HG03103 (cell line): ENCODE data around the gene SESN2.

Experiments
- ATAC-seq: cut with Tn5 transposase; IDR thresholded peaks from one replicate; pipeline ENCODE4 v1.9.1; 2021; ENCODE audit warnings: low read depth; ENCODE audit not compliant: unreplicated experiment

SESN2 gene

DNA sequence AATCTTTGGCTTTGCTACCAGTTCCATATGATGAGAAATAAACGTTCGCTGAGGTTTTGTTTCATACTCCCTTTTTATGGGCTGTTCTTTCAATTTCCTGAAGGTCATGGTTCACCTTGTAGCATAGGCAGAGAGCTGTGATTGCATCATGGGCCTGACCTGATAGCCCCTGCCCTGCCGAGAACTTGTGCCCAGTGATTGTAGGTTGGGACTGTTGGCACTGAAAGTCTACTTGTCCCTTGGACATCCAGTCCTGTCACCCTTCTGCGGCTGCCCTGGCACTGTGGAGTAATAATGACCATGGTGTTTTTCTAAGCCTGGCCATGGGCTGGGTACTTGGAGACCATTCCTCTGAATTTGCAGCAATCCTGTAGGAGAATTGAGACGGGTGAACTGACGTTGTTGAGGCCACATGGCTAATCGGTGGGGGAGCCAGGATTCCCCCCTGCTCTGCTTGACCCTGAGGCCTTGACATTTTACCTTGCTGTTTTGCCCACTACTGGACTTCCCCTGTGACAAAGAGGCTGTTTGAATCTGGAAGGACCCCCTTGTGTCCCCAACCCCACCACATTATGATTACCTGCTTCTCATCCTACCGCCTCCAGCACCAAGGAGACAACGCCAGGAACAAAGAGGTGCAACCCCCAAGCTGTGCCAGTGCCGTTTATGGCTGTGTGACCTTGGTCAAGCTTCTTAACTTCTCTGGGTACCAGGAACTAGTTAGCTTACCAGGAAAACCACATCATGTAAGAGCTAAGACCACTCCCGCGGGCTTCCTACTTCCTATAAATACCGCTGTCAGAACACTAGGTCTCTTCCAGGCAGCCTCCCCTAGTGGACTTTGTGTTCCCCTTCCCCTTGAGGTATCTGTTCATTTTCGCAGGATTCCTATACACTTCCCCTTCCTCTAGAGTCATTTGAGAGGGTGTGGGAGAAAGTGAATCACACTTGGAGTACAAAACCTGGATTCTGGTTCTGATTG, 23.4 kb downstream of the SESN2 start:
- no peak for ATAC-seq

DNA sequence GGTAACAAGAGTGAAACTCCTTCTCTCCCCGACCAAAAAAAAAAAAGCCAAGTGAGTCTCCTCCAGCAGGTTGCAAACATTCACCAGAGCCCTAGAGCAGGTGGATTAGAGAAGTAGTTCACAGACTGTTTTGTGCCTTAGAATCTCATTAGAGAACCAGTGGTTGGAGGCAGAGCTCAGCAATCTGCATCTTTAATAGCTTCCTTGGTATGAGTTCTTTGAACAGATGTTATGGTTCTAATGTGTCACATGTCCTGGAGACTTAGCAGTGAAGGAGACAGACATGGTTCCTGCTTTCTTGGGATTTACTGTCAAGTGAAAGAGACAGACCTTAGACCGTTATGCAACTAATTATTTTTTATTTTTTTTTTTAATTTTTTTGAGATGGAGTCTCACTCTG, 26.8 kb downstream of the SESN2 start:
- no peak for ATAC-seq

DNA sequence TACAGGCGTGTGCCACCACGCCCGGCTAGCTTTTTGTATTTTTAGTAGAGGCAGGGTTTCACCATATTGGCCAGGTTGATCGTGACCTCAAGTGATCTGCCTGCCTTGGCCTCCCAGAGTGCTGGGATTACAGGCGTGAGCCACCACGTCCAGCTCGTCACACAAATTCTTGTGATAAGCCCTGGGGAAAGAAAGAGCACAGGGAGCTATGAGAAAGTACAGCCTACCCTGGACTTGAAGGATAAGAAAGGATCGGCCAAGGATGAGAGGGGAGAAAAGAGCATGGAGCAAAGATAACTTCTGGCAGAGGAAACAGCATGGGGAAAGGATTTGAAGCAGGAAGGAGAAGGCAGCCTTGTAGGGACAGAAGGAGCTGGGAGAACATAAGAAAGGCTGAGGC, 29.2 kb downstream of the SESN2 start:
- no peak for ATAC-seq

DNA sequence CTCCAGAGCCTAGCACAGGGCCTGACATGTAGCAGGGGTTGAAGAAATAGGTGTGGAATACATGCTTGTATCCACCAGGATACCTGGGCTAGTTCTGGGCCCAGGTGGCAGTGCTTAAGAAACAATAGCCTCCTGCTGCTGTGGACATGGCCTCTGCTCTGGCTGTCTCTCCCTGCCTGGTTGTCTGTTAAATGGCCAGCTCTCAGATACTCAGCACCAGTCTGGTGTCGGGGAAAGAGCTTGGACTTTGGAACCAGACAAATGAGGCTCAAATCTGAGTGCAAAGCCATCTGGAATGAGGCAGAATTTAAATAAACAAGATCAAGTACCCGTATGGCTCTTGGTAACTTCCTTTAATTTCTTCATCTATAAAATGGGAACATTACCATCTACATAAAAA, 31.5 kb downstream of the SESN2 start:
- no peak for ATAC-seq

DNA sequence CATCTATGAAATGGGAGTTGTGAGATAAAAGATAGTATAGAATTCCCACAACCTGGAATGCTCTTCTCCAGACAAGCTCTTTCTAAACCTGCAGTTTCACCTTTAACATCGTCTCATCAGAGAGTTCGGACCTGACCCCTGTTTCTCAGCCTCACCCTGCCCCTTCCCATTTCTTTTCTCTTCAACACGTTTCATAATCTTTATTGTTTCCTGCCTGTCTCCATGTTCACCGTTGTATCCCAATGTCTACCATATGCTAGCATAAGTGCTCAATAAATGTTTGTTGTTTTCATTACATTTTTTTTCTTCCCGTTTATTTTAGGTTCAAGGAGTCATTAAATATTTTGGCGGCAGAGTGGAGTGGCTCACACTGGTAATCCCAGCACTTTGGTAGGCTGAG, 32.4 kb downstream of the SESN2 start:
- no peak for ATAC-seq

DNA sequence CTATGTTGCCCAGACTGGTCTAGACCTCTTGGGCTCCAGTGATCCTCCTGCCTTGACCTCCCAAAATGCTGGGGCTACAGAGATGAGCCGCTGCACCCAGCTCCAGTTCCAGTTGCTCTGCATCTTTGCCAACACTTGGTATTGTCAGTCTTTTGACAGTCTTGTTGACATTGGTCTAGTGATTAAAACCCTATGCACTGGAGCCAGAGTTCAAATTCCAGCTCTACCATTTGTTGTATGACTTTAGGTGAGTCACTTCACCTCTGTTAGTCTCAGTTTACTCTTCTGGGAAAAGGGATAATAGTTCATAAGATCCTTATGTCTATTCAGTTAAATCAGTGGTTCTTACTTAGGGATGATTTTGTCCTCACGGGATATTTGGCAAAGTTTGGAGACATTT, 36.6 kb downstream of the SESN2 start:
- ATAC-seq: no peak

DNA sequence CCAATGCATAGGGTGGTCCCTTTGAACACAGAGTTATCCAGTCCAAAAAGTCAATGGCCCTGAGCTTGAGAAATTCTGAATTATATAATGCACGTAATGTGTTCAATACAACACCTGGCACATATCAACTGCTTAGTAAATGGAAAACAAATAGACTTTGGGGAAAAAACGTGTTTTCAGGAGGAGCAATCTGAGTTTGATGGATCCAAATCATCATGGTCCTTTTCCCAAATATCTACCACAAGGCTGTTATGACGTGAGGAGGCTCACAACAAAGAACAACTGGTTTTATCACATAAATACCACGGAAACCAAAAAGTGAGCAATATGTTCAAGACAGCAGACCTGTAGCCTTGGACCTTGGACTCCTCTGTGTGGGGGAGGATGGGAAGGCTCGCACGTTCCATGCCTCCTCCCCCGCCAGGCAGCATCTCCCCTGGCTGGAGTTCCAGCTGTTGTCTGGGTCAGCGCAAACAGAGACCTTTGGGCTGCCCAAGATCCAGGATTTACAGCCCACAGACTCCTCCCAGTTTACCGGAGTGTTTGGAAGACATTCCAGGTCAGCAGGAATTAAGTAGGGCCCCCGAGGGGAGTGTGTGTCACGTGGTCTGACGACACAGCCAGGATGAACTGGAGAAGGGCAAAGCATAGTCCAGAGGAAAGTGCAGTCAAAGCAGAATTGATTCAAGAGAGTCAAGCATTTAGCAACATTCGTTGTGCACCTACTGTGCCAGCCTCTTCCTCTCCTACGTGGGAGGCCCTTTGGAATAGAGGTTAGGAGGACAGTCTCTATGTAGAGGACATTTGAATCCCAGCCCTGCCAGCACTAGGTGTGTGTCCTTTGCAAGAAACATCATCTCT, 37.3 kb downstream of the SESN2 start:
- ATAC-seq: no peak

DNA sequence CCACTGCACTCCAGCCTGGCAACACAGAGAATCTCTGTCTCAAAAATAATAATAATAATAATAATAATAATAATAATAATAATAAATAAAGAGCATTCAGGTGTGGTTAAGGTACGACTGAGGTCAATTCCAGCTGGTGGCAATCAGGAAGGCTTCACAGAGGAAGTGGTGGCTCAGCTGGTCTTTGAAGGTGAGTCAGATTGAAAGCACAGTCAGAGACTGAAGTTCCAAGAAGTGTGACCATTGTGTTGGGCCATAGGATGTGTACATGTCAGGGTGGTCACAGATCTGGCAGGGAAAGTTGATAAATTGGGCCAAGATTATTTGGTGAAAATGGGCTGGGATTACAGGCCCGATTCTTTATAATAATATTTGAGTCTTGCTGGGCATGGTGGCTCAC, 38.5 kb downstream of the SESN2 start:
- no peak for ATAC-seq

DNA sequence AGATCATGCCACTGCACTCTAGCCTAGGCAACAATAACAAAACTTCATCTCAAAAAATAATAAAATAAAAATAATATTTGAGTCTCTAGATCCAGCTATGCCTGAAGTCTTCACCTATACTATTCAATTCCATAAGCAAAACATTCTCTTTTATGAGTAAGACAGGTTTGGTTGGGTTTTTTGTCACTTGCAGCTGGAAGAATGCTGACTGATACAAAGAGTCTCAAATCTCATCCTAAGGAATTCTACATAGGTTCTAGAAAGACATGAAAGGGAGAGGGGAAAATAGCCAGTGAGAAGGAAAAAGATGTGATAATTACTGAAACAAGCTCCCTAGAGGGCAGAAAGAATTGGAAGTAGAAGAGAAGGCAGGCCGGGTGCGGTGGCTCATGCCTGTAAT, 39.1 kb downstream of the SESN2 start:
- ATAC-seq: no peak

DNA sequence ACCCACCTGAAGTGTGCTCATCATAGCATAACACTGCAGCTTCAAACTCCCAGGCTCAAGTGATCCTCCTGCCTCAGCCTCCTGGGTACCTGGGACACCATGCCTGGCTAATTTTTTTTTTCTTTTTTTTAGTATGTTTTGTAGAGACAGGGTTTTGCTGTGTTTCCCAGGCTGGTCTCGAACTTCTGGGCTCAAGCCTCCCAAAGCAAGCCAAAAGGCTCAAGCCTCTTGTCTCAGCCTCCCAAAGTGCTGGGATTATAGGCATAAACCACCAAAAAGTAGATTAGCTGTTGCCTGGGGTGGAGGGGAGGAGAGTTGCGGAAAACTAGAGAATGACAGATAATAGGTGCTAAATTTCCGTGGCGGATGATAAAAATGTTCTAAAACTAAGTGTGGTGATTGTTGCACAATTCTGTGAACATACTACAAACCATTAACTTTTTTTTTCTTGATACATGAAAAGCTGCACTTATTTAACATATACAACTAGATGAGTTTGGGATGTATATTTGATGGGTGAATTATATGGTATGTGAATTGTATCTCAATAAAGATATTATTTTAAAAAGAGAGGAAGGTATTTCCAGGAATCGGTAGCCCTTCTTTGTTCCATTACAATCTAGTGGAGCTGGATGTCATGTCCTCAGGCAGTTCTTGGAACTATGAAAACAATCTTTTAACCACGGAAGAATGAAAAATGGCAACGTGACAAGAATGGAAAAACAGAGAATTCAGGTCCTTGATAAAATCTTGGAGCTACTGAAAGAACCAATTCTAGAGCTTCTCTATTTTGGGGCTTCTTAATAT, 42.3 kb downstream of the SESN2 start:
- ATAC-seq: no peak

DNA sequence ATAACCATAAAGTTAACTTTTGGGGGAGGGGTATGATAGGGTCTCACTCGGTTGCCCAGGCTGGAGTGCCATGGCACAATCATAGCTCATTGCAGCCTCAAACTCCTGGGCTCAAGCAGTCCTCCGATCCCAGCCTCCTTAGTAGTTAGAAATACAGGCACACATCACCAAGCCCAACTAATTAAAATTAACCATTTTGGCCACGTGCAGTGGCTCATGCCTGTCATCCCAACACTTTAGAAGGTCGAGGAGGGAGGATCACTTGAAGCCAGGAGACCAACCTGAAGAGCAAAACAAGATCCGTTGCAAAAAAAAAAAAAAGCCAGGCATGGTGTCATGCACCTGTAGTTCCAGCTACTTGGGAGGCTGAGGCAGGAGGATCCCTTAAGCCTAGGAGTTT, 42.9 kb downstream of the SESN2 start:
- no peak for ATAC-seq

DNA sequence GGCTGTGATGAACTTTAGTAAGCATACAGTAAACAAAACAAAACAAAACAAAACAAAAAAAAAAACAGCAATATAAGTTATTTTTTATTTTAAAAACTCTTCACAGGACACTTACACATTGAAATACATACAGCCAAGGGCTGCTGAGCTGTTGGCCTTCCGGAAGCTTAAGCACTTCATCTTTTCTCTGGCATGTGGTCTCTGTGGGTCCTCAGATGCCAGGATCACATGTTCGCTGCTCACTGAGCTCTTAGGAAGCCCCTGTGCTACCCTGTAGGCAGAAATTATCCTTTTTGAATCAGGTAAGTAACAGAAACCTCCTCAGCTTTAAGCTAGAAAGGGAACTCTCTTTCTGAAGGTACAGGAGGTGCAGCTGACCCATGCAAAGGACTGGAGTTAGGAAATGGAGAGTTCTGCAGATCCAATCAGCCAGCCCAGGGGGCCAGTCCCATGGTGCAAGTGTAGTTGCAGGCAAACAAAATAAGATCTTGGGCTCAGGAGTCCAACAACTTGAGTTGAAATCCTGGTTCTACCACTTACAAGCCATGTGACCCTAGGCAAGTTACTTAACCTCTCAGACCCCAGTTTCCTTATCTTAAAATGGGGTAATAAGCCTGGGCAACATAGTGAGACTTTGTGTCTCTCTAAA, 47.1 kb downstream of the SESN2 start:
- no peak for ATAC-seq

DNA sequence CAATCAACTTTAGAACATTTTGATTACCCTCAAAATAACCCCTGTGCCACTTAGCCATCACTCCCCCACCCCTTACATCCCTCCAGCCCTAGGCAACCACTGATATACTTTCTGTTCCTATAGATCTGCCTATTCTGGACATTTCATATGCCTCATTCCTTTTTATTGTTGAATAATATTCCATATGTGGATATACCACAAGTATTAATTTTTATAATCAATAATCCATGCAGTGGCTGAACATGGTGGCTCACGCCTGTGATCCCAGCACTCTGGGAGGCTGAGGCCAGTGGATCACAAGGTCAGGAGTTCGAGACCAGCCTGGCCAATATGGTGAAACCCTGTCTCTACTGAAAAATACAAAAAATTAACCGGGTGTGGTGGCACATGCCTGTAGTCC, 49.4 kb downstream of the SESN2 start:
- no peak for ATAC-seq

DNA sequence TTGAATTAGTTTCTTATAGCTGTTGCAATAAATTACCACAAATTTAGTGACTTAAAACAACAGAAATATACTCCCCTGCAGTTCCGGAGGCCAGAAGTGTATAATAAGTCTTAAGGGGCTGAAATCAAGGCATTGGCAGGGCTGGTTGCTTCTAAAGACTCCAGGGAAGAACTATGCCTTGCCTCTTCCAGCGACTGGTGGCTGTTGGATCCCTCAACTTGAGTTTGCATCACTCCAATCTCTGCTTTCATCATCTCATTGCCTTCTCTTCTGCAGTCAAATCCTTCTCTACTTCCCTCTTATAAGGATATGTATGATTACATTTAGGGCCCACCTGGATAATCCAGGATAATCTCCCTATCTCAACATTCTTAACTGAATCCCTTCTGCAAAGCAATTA, 50.4 kb downstream of the SESN2 start:
- ATAC-seq: no peak

DNA sequence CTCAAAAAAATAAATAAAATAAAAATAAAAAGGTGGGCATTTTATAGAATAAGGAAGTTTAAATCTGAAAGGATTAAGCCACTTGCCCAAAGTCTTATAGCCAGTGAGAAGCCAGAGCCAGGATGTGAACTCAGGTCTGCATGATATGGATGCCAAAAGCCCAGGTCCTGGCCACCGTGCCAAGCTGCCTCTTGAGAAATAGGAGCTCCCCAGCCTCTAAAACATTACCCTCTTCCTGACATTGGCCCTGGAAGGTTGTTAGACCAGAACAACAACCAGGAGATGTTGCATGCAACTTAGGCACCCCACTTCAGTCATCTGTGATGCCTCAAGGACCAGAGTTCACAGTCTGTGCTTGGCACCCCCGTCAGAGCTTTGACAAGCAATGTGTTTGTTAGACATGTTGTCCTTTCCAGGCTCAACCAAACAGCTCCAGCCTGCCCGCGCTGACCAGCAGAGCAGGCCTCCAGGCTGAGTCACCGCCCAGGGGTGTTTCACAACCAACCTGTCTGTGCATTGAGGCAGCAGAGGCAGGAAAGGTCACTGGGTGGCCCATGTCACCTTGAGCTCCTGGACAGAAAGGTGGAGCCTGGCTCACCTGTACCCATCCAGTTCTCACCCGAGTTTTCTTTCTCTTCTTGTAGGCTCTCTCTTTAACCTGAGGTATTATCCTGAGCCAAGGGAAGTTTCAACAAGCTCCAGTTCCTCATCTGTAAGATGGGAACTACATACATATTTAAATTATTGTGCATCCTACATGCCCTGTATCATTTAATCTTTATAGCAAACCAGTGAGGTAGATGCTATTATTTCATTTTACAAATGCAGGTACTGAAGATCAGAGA, 54.6 kb downstream of the SESN2 start:
- ATAC-seq: no peak

DNA sequence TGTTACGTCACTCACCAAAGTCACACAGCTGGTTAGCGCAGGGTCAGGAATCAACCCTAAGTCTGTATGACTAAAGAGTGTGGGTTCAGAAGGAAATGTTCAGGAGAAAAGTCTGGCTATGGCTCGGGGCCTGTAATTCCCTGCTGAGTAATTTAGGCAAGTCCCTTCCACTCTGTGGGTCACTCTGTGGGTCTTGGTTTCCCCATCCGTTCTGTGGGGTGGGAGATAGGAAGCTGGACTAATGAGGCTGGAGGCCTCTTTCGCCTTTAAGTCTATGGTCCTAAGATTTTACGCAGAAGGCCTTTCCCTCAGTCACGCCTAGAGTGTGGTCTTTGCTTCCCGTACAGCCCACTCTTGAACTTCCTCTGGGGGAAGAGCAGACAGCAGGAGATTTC, 55.2 kb downstream of the SESN2 start:
- no peak for ATAC-seq

DNA sequence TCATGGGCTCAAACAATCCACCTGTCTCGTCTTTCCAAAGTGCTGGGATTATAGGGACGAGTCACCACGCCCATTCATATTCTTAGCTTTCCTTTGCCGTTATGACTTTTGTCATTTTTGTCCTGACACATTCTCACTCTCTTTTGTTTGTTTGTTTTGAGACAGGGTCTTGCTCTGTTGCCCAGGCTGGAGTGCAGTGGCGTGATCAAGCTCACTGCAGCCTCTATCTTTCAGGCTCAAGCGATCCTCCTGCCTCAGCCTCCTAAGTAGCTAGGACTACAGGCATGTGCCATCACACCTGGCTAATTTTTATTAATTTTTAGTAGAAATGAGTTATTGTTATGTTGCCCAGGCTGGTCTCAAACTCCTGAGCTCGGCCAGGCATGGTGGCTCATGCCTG, 57.7 kb downstream of the SESN2 start:
- no peak for ATAC-seq

DNA sequence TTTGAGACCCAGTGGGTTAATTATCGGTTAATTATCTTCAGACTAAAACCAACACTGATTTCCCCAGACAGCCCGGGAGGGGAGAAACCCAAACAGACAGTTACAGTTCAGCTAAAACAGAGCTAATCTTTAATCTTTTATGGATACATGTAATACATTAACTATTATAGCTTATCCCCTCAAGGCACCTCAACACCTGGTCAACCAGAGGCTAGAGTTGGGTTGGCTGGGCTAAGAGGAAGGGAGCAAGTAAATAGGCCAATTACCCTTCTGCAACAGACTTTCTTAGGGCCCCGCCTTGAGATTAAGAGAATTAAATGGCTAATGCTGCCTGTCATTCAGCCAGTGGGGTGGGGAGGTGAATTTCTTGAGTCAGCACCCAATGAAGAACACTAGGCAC, 62.9 kb downstream of the SESN2 start:
- ATAC-seq: no peak

DNA sequence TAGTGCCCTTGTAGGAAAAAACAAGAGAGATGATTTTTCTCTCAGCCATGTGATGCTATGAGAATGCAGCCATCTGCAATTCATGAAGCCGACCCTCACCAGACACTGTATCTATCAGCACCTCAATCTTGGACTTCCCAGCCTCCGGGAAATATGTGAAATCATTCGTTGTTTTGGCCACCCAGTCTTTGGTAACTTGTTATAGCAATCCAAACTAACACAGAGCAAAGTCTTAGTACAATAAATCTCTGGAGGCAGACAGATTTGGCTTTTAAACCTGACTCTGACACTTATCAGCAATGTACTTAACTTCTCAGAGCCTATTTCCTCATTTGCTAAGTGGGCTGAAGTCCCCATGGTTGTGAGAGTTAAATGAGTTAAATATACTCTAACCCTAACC, 64.4 kb downstream of the SESN2 start:
- ATAC-seq: no peak
